Nephron (organoid): ENCODE results near the gene ASAP2.

Source experiments
- H3K27ac Mint-ChIP-seq, 3 experiments: 2 replicates each; pipeline ENCODE4 v1.8.0; 2020; ENCODE audit warnings: mixed read lengths in 3 of 3, mild to moderate bottlenecking in 2 of 3, moderate library complexity in 1 of 3
- H3K27me3 Mint-ChIP-seq: 2 replicates; pipeline ENCODE4 v1.8.0; 2021; ENCODE audit warnings: low read depth, mild to moderate bottlenecking, moderate library complexity, mixed read lengths
- H3K36me3 Mint-ChIP-seq: 2 replicates; pipeline ENCODE4 v1.8.0; 2020; ENCODE audit warnings: low read depth, mixed read lengths
- H3K4me1 Mint-ChIP-seq: 2 replicates; pipeline ENCODE4 v1.8.0; 2020; ENCODE audit warnings: mixed read lengths
- H3K4me3 Mint-ChIP-seq, 3 experiments: 2 replicates each; pipeline ENCODE4 v1.8.0; 2020; ENCODE audit warnings: mild to moderate bottlenecking in 3 of 3, mixed read lengths in 3 of 3, moderate library complexity in 2 of 3
- H3K9me3 Mint-ChIP-seq: 2 replicates; pipeline ENCODE4 v1.8.0; 2020; ENCODE audit warnings: mixed read lengths
- TF ChIP-seq, protein P1 (sequence below), 3 experiments: fragments of 200-600 bp; sonication (generic); IDR thresholded peaks; one replicate each; pipeline ENCODE4 v1.5.0; 2021; ENCODE audit warnings: antibody characterized with exemption in 3 of 3; ENCODE audit not compliant: unreplicated experiment in 3 of 3

Gene ASAP2

DNA sequence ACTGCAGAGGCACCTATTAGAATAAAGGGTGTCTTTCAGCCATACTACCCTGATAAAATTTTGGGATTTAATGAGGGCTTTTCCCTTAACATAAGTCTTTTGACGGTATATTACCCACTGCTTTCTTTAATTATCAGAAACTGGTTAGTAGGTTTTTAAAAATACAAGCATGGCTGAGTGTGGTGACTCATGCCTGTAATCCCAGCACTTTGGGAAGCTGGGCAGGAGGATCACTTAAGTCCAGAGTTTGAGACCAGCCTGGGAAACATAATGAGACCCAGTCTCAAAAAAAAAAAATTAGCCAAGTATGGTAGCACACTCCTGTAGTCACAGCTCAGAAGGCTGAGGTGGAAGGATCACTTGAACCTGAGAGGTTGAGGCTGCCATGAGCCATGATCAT, 232.9 kb downstream of the ASAP2 start:
- TF ChIP-seq, protein P1, sequence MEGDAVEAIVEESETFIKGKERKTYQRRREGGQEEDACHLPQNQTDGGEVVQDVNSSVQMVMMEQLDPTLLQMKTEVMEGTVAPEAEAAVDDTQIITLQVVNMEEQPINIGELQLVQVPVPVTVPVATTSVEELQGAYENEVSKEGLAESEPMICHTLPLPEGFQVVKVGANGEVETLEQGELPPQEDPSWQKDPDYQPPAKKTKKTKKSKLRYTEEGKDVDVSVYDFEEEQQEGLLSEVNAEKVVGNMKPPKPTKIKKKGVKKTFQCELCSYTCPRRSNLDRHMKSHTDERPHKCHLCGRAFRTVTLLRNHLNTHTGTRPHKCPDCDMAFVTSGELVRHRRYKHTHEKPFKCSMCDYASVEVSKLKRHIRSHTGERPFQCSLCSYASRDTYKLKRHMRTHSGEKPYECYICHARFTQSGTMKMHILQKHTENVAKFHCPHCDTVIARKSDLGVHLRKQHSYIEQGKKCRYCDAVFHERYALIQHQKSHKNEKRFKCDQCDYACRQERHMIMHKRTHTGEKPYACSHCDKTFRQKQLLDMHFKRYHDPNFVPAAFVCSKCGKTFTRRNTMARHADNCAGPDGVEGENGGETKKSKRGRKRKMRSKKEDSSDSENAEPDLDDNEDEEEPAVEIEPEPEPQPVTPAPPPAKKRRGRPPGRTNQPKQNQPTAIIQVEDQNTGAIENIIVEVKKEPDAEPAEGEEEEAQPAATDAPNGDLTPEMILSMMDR (IDR thresholded peaks at IDR 0.05; ENCODE audit: unreplicated experiment in 3 of 3) = no peak
- no peaks in the 10 kb centered on the region for H3K27me3 Mint-ChIP-seq
- peaks cover 8% of the 10 kb centered on the region for H3K4me1 Mint-ChIP-seq
- no peak overlapping the region for H3K27ac Mint-ChIP-seq
- no peaks in the 10 kb centered on the region for H3K9me3 Mint-ChIP-seq
- peaks cover 64% of the 10 kb centered on the region for H3K36me3 Mint-ChIP-seq
- H3K4me3 Mint-ChIP-seq = no peak overlapping the region

DNA sequence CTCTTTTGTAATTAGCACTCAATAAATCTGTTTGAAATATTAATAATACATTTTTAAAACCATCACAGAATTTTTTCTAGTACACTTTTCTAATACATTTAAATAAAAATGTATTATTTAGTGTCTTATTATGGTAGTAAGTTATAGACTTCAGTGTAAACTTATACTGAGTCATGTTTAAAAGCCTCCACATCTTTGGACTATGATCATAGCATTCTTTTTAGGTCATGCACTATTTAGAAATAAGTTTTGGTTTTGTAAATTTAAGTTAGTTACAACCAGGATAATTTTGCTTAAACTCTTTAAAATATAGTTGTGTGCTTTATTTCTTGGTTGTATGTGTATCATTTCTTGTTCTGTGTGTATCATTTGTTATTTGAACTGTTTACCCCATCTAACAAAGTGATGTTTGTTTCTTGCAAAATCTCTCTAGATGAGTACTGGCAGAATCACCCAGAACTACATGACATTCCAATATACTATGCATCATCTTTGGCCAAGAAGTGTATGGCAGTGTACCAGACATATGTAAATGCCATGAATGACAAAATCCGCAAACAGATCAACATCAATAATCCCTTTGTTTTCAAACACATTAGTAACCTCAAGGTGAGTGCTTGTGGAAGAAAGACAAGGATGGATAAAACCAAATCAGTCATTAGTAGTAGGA, 233.6 kb downstream of the ASAP2 start:
- Mint-ChIP-seq H3K27me3 (no peaks in the 10 kb centered on the region), H3K4me1 (peaks cover 8% of the 10 kb centered on the region), H3K9me3 (no peaks in the 10 kb centered on the region), H3K27ac (peak overlapping the region in 1 of 3 experiments; percentile 14), H3K36me3 (peaks cover 62% of the 10 kb centered on the region), H3K4me3 (no peak overlapping the region)
- TF ChIP-seq, protein P1 (IDR thresholded peaks at IDR 0.05; ENCODE audit: unreplicated experiment in 3 of 3) = no peak

DNA sequence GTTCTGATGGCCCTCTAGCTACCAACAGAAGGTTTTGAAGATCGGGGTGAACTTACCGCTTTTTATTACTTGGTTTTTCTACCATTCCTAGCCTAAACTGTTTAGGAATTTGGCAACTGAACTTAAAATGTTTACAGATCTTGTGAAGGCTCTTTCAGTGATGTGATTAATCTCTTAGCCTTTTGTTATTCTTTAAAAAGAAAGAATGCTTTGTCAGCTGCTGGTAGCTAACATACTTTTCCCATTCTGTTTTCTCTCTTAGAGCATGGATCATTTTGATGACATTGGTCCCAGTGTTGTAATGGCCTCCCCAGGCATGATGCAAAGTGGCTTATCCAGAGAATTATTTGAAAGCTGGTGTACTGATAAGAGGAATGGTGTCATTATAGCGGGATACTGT, 234.9 kb downstream of the ASAP2 start:
- Mint-ChIP-seq H3K27ac (peak overlapping the region in 2 of 3 experiments; percentile 79 to 88), H3K27me3 (no peaks in the 10 kb centered on the region), H3K4me3 (no peak overlapping the region), H3K9me3 (no peaks in the 10 kb centered on the region), H3K36me3 (peaks cover 63% of the 10 kb centered on the region), H3K4me1 (peaks cover 8% of the 10 kb centered on the region)
- TF ChIP-seq, protein P1 (IDR thresholded peaks at IDR 0.05; ENCODE audit: unreplicated experiment in 3 of 3) = no peak

DNA sequence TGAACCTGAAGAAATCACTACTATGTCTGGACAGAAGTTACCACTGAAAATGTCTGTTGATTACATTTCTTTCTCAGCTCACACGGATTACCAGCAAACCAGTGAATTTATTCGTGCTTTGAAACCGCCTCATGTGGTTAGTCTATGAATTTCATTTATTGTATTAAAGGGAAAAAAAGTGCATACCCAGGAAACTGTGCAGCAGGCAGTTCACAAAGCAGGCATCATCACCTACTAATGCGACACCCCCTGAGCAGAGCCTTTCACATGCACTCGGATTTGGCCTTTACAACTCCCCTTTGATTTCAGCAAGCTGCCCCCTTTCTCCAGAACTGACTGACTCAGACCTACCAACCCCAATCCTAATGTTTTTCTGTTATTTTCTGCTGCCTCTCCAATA, 236.9 kb downstream of the ASAP2 start:
- Mint-ChIP-seq H3K4me3 (no peak overlapping the region), H3K9me3 (no peaks in the 10 kb centered on the region), H3K4me1 (peaks cover 8% of the 10 kb centered on the region), H3K27ac (no peak overlapping the region), H3K27me3 (no peaks in the 10 kb centered on the region), H3K36me3 (peaks cover 59% of the 10 kb centered on the region)
- TF ChIP-seq, protein P1 (IDR thresholded peaks at IDR 0.05; ENCODE audit: unreplicated experiment in 3 of 3) = no peak

DNA sequence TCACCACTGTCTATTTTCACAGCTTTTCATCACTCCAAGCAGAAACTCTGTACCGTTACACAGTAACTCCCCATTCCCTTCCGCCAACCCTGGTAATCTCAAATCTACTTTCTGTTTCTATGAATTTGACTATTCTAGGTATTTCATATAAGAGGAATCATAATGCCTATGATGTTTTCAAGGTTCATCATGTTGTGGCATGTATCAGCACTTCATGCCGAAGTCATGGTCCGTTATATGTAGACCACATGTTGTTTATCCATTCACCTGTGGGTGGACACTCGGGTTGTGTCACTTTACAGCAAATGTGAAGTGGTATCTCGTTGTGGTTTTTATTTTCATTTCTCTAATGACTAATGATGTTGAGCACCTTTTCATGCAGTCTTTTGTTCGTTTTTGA, 238.5 kb downstream of the ASAP2 start:
- Mint-ChIP-seq H3K36me3 (peaks cover 55% of the 10 kb centered on the region), H3K4me1 (peaks cover 8% of the 10 kb centered on the region), H3K4me3 (no peak overlapping the region), H3K27ac (peak overlapping the region in 1 of 3 experiments; percentile 29), H3K9me3 (no peaks in the 10 kb centered on the region), H3K27me3 (no peaks in the 10 kb centered on the region)
- TF ChIP-seq, protein P1 (IDR thresholded peaks at IDR 0.05; ENCODE audit: unreplicated experiment in 3 of 3) = no peak

DNA sequence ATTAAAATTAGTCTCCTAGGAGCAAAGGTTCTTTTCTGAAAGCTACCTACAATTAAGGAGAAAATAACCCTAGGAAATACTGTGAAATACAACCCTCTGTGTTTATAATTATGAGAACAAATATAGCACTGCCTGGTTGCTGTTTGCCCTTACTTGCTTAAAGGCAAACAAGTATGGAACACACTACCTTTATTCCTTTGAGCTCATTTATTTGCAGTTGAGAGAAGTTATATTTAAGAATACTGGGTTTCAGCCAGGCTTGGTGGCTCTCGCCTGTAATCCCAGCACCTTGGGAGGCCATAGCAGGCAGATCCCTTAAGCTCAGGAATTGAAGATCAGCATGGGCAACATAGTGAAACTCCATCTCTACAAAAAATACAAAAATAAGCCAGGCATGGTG, 244.6 kb downstream of the ASAP2 start:
- TF ChIP-seq, protein P1 (IDR thresholded peaks at IDR 0.05; ENCODE audit: unreplicated experiment in 3 of 3) = no peak
- Mint-ChIP-seq H3K9me3 (no peaks in the 10 kb centered on the region), H3K27ac (no peak overlapping the region)

More for the DNA sequence above, 244.6 kb downstream of the ASAP2 start:
- peaks cover 49% of the 10 kb centered on the region for H3K36me3 Mint-ChIP-seq
- no peaks in the 10 kb centered on the region for H3K27me3 Mint-ChIP-seq
- H3K4me3 Mint-ChIP-seq = no peak overlapping the region
- H3K4me1 Mint-ChIP-seq = no peaks in the 10 kb centered on the region
